Spleen (tissue), 7 donors: ENCODE measurements around the gene ITPR1.

Experiments
- CTCF ChIP-seq, 11 experiments: fragments of 200-600 bp in 7 of 11; fragments of 450-650 bp in 4 of 11; sonication (generic) in 4 of 11; IDR thresholded peaks in 8 of 11; conservative IDR thresholded peaks in 3 of 11; 1 replicate in 7 of 11; 2 replicates in 4 of 11; pipeline versions ENCODE4 v1.4.0 to v1.8.0; 2016 to 2021; ENCODE audit warnings: antibody characterized with exemption in 11 of 11, inconsistent platforms in 4 of 11, mild to moderate bottlenecking in 1 of 11
- POLR2A ChIP-seq, 3 donors: fragments of 450-650 bp; IDR thresholded peaks; one replicate each; pipeline ENCODE4 v1.5.1; 2017; ENCODE audit warnings: antibody characterized with exemption in 3 of 3, mild to moderate bottlenecking in 1 of 3
- POLR2AphosphoS5 ChIP-seq, 3 donors: sonication (generic); formaldehyde crosslinking; IDR thresholded peaks; one replicate each; pipeline ENCODE4 v1.5.1; 2017; ENCODE audit warnings: antibody characterized with exemption in 3 of 3
- donor health status: DM: no; HTN: no; CAD: no; lungs with moderate emphysema.
- donor health status: DM: no; HTN: no; CAD: no.
- donor health status: DM: no; HTN: no; CAD: no.

- no peak for TF ChIP-seq CTCF (IDR thresholded peaks at IDR 0.05 in 8 of 11, conservative IDR thresholded peaks at IDR 0.05 in 3 of 11)
- TF ChIP-seq POLR2A (IDR thresholded peaks at IDR 0.05), result no peak
- no peak for TF ChIP-seq POLR2AphosphoS5 (IDR thresholded peaks at IDR 0.05)
Measured at GRCh38 chr3:4548356-4548755, 55.2 kb downstream of the ITPR1 start.
